H1 (cell line): ENCODE results near the gene ANKS1A.

Experiments used
- CEBPB ChIP-seq: IDR thresholded peaks from 2 replicates; pipeline ENCODE4 v1.6.1; 2012; ENCODE audit warnings: low read depth, low read length
- CTCF ChIP-seq, 3 experiments: IDR thresholded peaks; 1 replicate in 2 of 3; 2 replicates in 1 of 3; pipeline versions ENCODE4 v1.5.1 to v1.6.1; 2011; ENCODE audit warnings: low read length in 3 of 3, mild to moderate bottlenecking in 3 of 3, inconsistent platforms in 2 of 3, low read depth in 1 of 3, moderate library complexity in 1 of 3; ENCODE audit not compliant: insufficient read depth in 1 of 3; ENCODE audit errors: control extremely low read depth in 1 of 3
- EP300 ChIP-seq, 2 experiments: IDR thresholded peaks; 1 replicate in 1 of 2; 2 replicates in 1 of 2; pipeline ENCODE4 v1.6.1; 2011 to 2012; ENCODE audit warnings: low read depth in 2 of 2, low read length in 2 of 2, mild to moderate bottlenecking in 2 of 2, borderline replicate concordance in 1 of 2, inconsistent platforms in 1 of 2, moderate library complexity in 1 of 2
- GTF2F1 ChIP-seq: IDR thresholded peaks from 2 replicates; pipeline ENCODE4 v1.6.1; 2012; ENCODE audit warnings: low read depth, low read length, improper control_type of control experiment, borderline replicate concordance
- HDAC2 ChIP-seq, 2 experiments: fragments of 300-600 bp in 1 of 2; sonication (generic) in 1 of 2; IDR thresholded peaks; 2 replicates each; pipeline ENCODE4 v1.6.1; 2011 to 2012; ENCODE audit warnings: low read depth in 2 of 2, low read length in 2 of 2, mild to moderate bottlenecking in 2 of 2, moderate library complexity in 2 of 2, borderline replicate concordance in 1 of 2, inconsistent platforms in 1 of 2
- NRF1 ChIP-seq: IDR thresholded peaks from 2 replicates; pipeline ENCODE4 v1.6.1; 2011; ENCODE audit warnings: mild to moderate bottlenecking, low read depth, low read length, improper control_type of control experiment
- PHF8 ChIP-seq: fragments of 200-600 bp; sonication (generic); conservative IDR thresholded peaks from 2 replicates; pipeline ENCODE4 v1.7.1; 2012; ENCODE audit warnings: low read depth, mild to moderate bottlenecking, inconsistent platforms, low read length, moderate library complexity
- POLR2AphosphoS5 ChIP-seq: IDR thresholded peaks from 2 replicates; pipeline ENCODE4 v1.6.1; 2011; ENCODE audit warnings: low read depth, low read length
- TCF12 ChIP-seq: IDR thresholded peaks from 2 replicates; pipeline ENCODE4 v1.6.1; 2011; ENCODE audit warnings: low read depth, mild to moderate bottlenecking, low read length

GRCh38 chr6:35067234-35067633 lies 178.2 kb downstream of the ANKS1A start:
- TF ChIP-seq CEBPB (no peak), CTCF (IDR thresholded peaks at IDR 0.05; ENCODE audit: control extremely low read depth in 1 of 3, insufficient read depth in 1 of 3, low read depth in 1 of 3, low read length in 3 of 3) (no peak), GTF2F1 (no peak), NRF1 (no peak), PHF8 (no peak), POLR2AphosphoS5 (no peak), TCF12 (no peak), HDAC2 (IDR thresholded peaks at IDR 0.05; ENCODE audit: borderline replicate concordance in 1 of 2, low read depth in 2 of 2, low read length in 2 of 2) (no peak), EP300 (IDR thresholded peaks at IDR 0.05; ENCODE audit: borderline replicate concordance in 1 of 2, low read depth in 2 of 2, low read length in 2 of 2) (no peak)
